Stimulated activated CD4-positive, alpha-beta T cell treated with anti-CD3 and anti-CD28 coated beads, Interleukin-12 subunit alpha, Interleukin-12 subunit beta, amount 100 ng/mL, for 24 hours (primary cell): ENCODE results near the gene ALDH1L1.
"Not testable (repeated sequence)": the region's sequence is repeated elsewhere in the genome, so short reads cannot be mapped to it uniquely, and the experiment has no call there.

Experiments used
- DNase-seq, 2 experiments: peaks; one replicate each; pipeline ENCODE4 v3.0.0-alpha.2; 2020; ENCODE audit warnings: low read depth in 2 of 2

The ALDH1L1 gene

DNA sequence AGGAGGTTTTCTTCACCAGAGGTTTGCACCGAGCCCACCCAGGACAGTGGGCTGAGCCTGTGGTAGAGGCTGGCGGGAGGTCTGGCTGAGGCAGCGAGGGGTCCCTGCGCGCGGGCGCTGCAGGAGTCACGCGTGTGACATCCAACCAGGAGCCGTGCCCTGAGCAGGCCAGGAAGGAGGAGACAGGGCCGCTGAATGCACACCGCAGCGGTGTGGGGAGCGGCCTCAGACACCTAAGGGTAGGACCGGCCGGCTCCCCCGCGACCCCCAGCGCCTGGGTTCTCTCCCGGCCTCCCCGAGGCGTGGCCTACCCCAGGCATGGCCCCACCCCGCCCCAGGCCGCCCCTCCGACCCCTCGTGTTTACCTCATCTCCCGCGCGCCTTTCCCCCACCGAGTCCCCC, 96.9 kb downstream of the ALDH1L1 start:
- DNase-seq: peak; percentile 19 to 35

- no peak for DNase-seq
Measured at GRCh38 chr3:126083138-126083445, 97.3 kb downstream of the ALDH1L1 start.

GRCh38 chr3:126082362-126083137, 97.8 kb downstream of the ALDH1L1 start:
- DNase-seq: no peak

- DNase-seq: no peak
Measured at GRCh38 chr3:126081618-126082361, 98.6 kb downstream of the ALDH1L1 start.

DNA sequence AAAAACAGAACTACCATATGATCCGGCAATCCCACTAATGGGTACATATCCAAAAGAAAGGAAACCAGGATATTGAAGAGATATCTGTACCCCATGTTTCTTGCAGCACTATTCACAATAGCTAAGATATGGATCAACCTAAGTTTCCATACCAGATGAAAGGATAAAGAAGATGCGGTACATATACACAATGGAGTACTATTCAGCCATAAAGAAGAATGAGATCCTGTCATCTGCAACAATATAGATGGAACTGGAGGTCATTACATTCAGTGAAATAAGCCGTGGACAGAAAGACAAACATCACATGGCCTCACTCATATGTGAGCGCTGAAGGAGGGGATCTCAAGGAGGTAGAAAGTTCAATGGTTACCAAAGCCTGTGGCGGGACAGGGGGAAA, 99.4 kb downstream of the ALDH1L1 start:
- DNase-seq: no peak

GRCh38 chr3:126078866-126079265, 101.5 kb downstream of the ALDH1L1 start:
- DNase-seq: no peak

GRCh38 chr3:126077754-126078153, 102.6 kb downstream of the ALDH1L1 start:
- DNase-seq: no peak

GRCh38 chr3:126076140-126076539, 104.2 kb downstream of the ALDH1L1 start:
- no peak for DNase-seq

DNA sequence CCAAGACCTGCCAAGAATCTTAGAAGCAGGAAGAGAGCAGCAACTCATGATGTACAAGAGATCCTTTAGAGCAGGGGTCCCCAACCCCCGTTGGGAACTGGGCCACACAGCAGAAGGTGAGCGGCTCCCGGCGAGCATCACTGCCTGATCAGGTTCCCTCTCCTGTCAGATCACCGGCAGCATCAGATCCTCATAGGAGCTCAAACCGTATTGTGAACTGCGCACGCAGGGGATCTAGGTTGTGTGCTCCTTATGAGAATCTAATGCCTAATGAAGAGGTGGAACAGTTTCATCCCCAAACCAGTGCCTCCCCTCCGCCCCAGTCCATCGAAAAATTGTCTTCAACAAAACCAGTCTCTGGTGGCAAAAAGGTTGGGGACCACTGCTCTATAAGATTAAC, 110.2 kb downstream of the ALDH1L1 start:
- DNase-seq: no peak

DNA sequence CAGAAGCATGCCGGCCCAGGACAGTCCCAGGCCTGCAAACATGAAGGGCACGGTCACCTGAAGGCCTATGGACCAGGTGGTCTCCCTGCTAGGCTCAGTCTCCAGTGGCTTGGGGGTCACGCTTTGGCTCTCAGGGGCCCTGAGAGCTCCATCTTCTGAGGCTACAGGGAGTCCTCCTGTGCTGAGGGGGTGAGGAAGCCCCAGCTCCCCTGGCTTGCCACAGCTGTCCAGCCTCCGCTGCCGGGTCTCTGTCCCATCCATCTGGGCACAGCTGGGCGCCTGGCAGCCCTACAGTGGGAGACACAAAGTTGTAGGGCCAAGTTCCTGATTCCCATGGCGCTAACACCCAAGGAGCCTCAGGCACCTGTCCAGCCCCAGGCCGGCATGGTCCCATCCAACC, 112.4 kb downstream of the ALDH1L1 start:
- DNase-seq: no peak

DNA sequence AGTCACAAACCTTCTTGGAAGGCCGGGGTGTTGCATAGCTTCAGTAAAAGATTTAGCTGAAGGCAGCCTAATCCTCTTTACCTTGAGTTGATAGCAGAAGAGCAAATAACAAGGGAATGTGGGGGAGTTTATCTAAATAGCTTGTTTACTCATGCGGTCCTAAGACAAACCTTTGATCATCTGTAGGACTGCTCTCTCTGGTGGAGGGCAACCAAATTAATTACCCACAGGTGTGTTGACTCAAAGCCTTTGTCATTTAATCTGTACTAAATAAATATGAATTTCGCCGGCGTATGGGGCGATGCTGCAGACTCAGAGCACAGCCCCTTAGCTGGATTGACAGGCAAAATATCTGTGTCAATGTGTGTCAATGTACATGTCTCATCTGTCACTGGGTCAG, 113.7 kb downstream of the ALDH1L1 start:
- not testable (repeated sequence) for DNase-seq

- DNase-seq: no peak
Measured at GRCh38 chr3:126065876-126066275, 114.5 kb downstream of the ALDH1L1 start.

GRCh38 chr3:126064627-126065258, 115.6 kb downstream of the ALDH1L1 start:
- no peak for DNase-seq

GRCh38 chr3:126063358-126063965, 116.9 kb downstream of the ALDH1L1 start:
- no peak for DNase-seq

DNA sequence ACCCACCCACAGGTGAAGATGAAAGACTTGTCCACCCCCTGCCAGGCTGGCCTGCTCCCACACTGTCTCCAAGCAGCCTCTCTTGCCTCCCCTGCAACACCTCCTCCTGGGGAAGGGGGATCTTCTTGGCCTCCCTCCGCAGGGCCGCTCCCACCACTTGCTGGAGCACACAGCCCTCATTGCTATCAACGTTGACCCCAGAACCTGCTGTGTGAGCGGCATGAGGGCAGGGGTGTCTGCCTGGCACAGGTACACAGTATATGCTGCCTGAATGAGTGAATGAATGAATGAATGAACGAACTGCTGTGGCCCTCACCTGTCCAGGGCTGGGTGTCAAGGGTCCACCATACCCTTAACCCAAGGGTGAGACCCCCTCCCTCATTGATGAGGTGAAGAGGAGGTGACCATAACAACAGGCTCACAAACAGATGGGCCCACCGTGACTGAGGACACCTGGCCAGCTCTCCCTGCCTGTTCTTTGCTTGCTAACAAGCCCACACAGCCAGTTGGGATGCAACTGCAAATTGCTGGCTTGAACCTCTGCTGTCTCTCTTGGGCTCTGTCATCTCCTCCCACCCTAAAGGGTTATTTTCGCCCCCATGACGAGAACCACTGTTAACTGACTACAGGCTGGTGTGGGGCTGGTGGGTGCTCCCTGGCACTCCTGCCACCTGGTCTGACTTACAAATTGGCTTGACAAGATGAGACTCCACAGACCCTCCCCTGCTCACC, 118.9 kb downstream of the ALDH1L1 start:
- no peak for DNase-seq

GRCh38 chr3:126060613-126061145, 119.7 kb downstream of the ALDH1L1 start:
- no peak for DNase-seq

DNA sequence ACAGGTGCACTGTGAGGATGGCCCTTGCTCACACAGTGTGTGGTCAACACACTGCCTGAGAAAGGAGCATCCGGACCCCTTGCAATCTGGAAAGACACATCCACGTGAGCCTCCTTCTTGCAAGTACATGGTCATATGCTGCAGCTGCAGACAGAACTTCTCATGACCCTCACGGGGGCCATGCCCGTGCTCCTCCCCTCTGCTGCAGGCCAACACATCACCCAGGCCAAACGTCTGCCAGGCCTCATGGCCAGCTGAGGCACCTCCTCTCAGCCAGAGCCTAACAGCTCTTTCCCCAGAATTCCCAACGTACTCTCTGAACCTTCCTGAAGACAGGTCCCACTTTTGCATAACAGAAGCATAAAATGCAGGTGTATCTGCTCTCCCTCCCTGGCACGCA, 121.7 kb downstream of the ALDH1L1 start:
- no peak for DNase-seq

GRCh38 chr3:126057936-126058335, 122.5 kb downstream of the ALDH1L1 start:
- no peak for DNase-seq

- no peak for DNase-seq
Measured at GRCh38 chr3:126057501-126057819, 122.9 kb downstream of the ALDH1L1 start.

DNA sequence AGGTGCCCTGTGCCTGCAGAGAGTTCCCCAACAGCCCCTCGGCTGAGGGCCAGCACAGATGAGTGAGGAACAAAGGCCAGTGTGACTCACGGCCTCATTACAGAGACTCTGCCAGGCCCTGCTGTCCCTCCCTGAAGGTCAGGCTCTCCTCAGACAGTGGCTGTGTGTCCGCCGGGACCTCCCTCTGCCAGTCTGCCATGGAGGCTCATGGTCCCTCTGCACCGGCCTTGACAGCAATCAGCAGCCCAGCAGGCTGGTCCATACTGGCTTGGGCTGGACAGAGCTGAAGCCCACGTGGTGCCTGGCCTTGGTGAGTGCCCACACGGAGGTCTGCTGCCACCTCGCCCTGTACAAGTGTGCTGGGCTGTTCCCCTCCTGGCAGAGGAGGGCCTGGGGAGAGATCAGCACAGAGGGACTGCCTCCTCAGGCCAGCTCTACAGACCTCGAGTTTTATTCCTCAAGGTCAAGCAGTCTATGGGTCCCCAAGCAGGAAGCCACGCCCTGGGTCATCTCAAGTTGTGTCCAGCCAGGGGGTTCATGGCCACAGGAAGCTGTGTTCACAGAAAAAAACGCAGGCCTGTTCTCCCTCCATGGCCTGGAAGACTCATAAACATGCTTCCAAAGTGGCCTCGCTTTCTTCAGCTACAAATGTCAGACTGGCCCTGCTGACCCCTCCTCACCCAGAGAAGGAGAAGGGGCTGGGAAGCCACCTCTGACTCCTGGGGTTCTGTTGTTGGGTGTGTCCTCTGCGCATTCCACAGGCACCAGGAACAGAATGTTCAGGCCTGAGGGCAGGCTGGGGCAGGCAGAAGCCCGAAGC, 123.5 kb downstream of the ALDH1L1 start:
- no peak for DNase-seq

DNA sequence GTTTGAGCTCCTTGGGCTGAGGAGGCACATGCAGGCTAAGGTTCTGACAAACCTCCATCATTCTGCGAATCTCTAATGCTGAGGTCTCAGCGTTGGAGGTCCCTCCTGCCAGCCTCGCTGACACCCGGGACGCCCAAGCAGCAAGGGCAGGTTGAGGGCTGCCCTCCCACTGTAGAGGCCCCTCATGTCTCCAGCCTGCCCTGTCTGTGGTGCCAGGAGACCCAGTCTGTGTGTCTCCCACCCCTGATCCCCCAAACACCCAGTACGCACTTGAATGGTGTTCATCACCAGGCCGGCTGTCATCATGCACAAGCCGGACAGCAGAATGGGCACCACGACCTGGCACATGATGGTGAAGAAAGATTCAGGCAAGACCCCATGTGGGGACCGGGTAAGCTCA, 124.3 kb downstream of the ALDH1L1 start:
- no peak for DNase-seq
